Mammary epithelial cell (primary cell): Measurements from ENCODE around the gene TNNT3.

Source experiments
- EZH2 ChIP-seq: IDR thresholded peaks from 2 replicates; pipeline ENCODE4 v1.6.1; 2012; ENCODE audit warnings: low read length, inconsistent platforms, borderline replicate concordance
- TF ChIP-seq, protein P1 (sequence below), 2 donors: IDR thresholded peaks in 1 of 2; conservative IDR thresholded peaks in 1 of 2; 2 replicates each; pipeline ENCODE4 v1.5.1; 2011 to 2012; ENCODE audit warnings: inconsistent platforms in 2 of 2, low read length in 2 of 2, mild to moderate bottlenecking in 2 of 2, control low read depth in 1 of 2, low read depth in 1 of 2; ENCODE audit not compliant: insufficient read depth in 1 of 2; ENCODE audit errors: extremely low read depth in 1 of 2

DNA sequence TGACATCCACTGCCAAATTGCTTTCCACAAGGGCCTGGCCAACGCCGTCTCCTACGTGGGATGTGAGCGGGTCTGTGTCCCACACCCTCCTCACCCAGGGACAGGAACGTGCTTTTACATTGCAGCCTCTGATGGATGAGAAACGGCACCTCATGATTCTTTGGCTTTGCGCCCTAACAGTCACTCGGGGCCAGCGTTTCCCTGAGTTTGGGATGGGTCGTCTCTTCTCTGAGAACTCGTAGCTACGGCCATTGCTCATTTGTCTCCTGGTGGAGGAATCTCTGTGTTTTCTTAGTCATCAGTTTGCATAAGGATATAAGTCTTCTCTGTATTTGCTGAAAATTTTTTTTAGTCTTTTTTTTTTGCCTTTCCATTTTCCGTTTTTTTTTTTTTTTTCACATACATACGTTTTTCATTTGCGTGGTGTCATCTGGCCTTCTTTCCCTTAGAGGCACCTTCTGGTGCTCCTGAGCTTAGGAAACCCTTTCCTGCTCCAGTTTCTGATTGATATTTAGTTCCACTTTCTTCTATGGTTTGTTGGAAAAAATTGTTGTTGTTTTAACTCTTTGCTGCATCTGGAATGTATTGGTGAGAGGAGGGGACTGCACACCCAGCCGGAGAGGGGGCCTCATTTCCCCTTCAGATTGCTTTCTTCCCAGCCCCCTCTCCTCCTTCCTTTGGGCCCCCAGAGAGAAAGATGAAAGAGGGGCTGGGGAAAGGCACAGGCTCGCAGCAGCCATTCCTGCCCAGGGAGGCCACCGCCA, 12.0 kb downstream of the TNNT3 start:
- TF ChIP-seq, protein P1, sequence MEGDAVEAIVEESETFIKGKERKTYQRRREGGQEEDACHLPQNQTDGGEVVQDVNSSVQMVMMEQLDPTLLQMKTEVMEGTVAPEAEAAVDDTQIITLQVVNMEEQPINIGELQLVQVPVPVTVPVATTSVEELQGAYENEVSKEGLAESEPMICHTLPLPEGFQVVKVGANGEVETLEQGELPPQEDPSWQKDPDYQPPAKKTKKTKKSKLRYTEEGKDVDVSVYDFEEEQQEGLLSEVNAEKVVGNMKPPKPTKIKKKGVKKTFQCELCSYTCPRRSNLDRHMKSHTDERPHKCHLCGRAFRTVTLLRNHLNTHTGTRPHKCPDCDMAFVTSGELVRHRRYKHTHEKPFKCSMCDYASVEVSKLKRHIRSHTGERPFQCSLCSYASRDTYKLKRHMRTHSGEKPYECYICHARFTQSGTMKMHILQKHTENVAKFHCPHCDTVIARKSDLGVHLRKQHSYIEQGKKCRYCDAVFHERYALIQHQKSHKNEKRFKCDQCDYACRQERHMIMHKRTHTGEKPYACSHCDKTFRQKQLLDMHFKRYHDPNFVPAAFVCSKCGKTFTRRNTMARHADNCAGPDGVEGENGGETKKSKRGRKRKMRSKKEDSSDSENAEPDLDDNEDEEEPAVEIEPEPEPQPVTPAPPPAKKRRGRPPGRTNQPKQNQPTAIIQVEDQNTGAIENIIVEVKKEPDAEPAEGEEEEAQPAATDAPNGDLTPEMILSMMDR (conservative IDR thresholded peaks at IDR 0.05 in 1 of 2, IDR thresholded peaks at IDR 0.05 in 1 of 2; ENCODE audit: extremely low read depth in 1 of 2, insufficient read depth in 1 of 2, low read depth in 1 of 2, low read length in 2 of 2): no peak
- no peak for TF ChIP-seq EZH2
